IMR-90 (cell line): Measurements from ENCODE around the gene ZBTB46. TPM values are rescaled to one million over a fixed set of nuclear protein-coding genes. Genes with fewer than 3 reads are reported as not detected.

Experiments
- ATAC-seq: fragments of 200-7000 bp; cut with Tn5 transposase; 2 replicates; pipeline ENCODE4 v1.9.1; 2020; ENCODE audit warnings: low read depth, mild to moderate bottlenecking, moderate library complexity
- BruUV-seq: library from RNA; stranded (reverse); fragments of 400-500 nt; replicated peaks from 2 replicates; lab custom pipeline; 2021; lab: Mats Ljungman, UMichigan
- CTCF ChIA-PET: fragments of 300-600 bp; formaldehyde crosslinking; extraction: SDS; loops from one replicate; lab custom pipeline; 2021; ENCODE audit warnings: antibody characterized with exemption; lab: Yijun Ruan, JAX
- POLR2A ChIA-PET: fragments of 300-600 bp; sonication (Branson Sonifier 250); formaldehyde crosslinking; loops from one replicate; lab custom pipeline; 2022; ENCODE audit warnings: antibody characterized with exemption; ENCODE audit not compliant: unreplicated experiment; lab: Charles Lee
- DNase-seq: peaks from one replicate; pipeline ENCODE4 v3.0.0; 2013
- H2AFZ ChIP-seq: replicated peaks from 2 replicates; pipeline ENCODE3; 2013; ENCODE audit warnings: low read length, mild to moderate bottlenecking; ENCODE audit not compliant: poor library complexity
- H2AK5ac ChIP-seq: 2 replicates; pipeline ENCODE4 v1.6.1; 2013; ENCODE audit warnings: low read depth, low read length, inconsistent platforms
- H2AK9ac ChIP-seq: replicated peaks from 2 replicates; pipeline ENCODE3; 2013; ENCODE audit warnings: mild to moderate bottlenecking, low read depth, low read length, moderate library complexity; ENCODE audit not compliant: poor library complexity
- H2BK120ac ChIP-seq: 2 replicates; pipeline ENCODE4 v1.6.1; 2013; ENCODE audit warnings: low read depth, low read length, inconsistent platforms
- H2BK15ac ChIP-seq: 3 replicates; pipeline ENCODE4 v1.6.1; 2013; ENCODE audit warnings: low read depth, low read length, inconsistent platforms
- H2BK20ac ChIP-seq: 2 replicates; pipeline ENCODE4 v1.6.1; 2013; ENCODE audit warnings: low read depth, mild to moderate bottlenecking, inconsistent platforms, low read length, moderate library complexity
- H2BK5ac ChIP-seq: 2 replicates; pipeline ENCODE4 v1.6.1; 2013; ENCODE audit warnings: mild to moderate bottlenecking, low read depth, low read length, inconsistent platforms; ENCODE audit not compliant: poor library complexity, severe bottlenecking
- H3K14ac ChIP-seq: replicated peaks from 2 replicates; pipeline ENCODE4 v1.6.1; 2013; ENCODE audit warnings: low read depth, low read length, inconsistent platforms
- H3K18ac ChIP-seq: 2 replicates; pipeline ENCODE4 v1.6.1; 2013; ENCODE audit warnings: low read depth, low read length, control low read depth
- H3K23ac ChIP-seq: 2 replicates; pipeline ENCODE4 v1.6.1; 2013; ENCODE audit warnings: low read depth, low read length, inconsistent platforms
- H3K27ac ChIP-seq: 2 replicates; pipeline ENCODE4 v1.5.1; 2013; ENCODE audit warnings: mild to moderate bottlenecking, control low read depth, low read length; ENCODE audit not compliant: insufficient read depth
- H3K27me3 ChIP-seq: 2 replicates; pipeline ENCODE4 v1.6.1; 2013; ENCODE audit warnings: low read length; ENCODE audit not compliant: control insufficient read depth, insufficient read depth
- H3K36me3 ChIP-seq: 2 replicates; pipeline ENCODE4 v1.6.1; 2013; ENCODE audit warnings: low read length, mixed read lengths; ENCODE audit not compliant: control insufficient read depth, insufficient read depth
- H3K4ac ChIP-seq: 2 replicates; pipeline ENCODE4 v1.6.1; 2013; ENCODE audit warnings: low read depth, low read length, inconsistent platforms
- H3K4me1 ChIP-seq: 2 replicates; pipeline ENCODE4 v1.6.1; 2013; ENCODE audit warnings: low read length, mixed read lengths; ENCODE audit not compliant: control insufficient read depth, insufficient read depth
- H3K4me2 ChIP-seq: 2 replicates; pipeline ENCODE4 v1.6.1; 2013; ENCODE audit warnings: low read depth, mild to moderate bottlenecking, control low read depth, low read length, moderate library complexity
- H3K4me3 ChIP-seq: 2 replicates; pipeline ENCODE4 v1.5.1; 2013; ENCODE audit warnings: low read depth, mild to moderate bottlenecking, control low read depth, low read length, moderate library complexity; ENCODE audit not compliant: insufficient read depth
- H3K56ac ChIP-seq: 2 replicates; pipeline ENCODE4 v1.6.1; 2013; ENCODE audit warnings: low read length, inconsistent platforms; ENCODE audit not compliant: insufficient read depth; ENCODE audit errors: extremely low read depth
- H3K79me1 ChIP-seq, 2 experiments: 2 replicates each; pipeline ENCODE4 v1.6.1; 2013; ENCODE audit warnings: low read length in 2 of 2, inconsistent platforms in 1 of 2, low read depth in 1 of 2
- H3K9ac ChIP-seq: 2 replicates; pipeline ENCODE4 v1.6.1; 2013; ENCODE audit warnings: low read depth, low read length, control low read depth
- H3K9me1 ChIP-seq: 2 replicates; pipeline ENCODE4 v1.6.1; 2013; ENCODE audit warnings: low read length, inconsistent platforms; ENCODE audit not compliant: insufficient read depth
- H3K9me3 ChIP-seq: 2 replicates; pipeline ENCODE4 v1.6.1; 2013; ENCODE audit warnings: low read length; ENCODE audit not compliant: control insufficient read depth, insufficient read depth
- H4K20me1 ChIP-seq: 2 replicates; pipeline ENCODE4 v1.6.1; 2013; ENCODE audit warnings: low read length, inconsistent platforms; ENCODE audit not compliant: insufficient read depth
- H4K5ac ChIP-seq: 2 replicates; pipeline ENCODE4 v1.6.1; 2013; ENCODE audit warnings: mild to moderate bottlenecking, low read depth, low read length, control low read depth
- H4K8ac ChIP-seq, 2 experiments: 2 replicates each; pipeline ENCODE4 v1.6.1; 2013; ENCODE audit warnings: low read depth in 2 of 2, low read length in 2 of 2, control low read depth in 1 of 2, inconsistent platforms in 1 of 2
- H4K91ac ChIP-seq: 2 replicates; pipeline ENCODE4 v1.6.1; 2013; ENCODE audit warnings: low read depth, low read length, inconsistent platforms; ENCODE audit not compliant: insufficient read depth
- BHLHE40 ChIP-seq: fragments of 150-350 bp; IDR thresholded peaks from 2 replicates; pipeline ENCODE4 v1.6.1; 2016; ENCODE audit warnings: mild to moderate bottlenecking, low read depth, low read length
- CEBPB ChIP-seq: IDR thresholded peaks from 2 replicates; pipeline ENCODE4 v1.6.1; 2012; ENCODE audit warnings: low read depth, low read length, improper control_type of control experiment
- CHD1 ChIP-seq: IDR thresholded peaks from 2 replicates; pipeline ENCODE4 v1.6.1; 2012; ENCODE audit warnings: low read depth, low read length, improper control_type of control experiment
- ELK1 ChIP-seq: fragments of 150-350 bp; IDR thresholded peaks from 2 replicates; pipeline ENCODE4 v1.6.1; 2016; ENCODE audit warnings: low read depth, mild to moderate bottlenecking, low read length, moderate library complexity, borderline replicate concordance
- FOS ChIP-seq: fragments of 150-350 bp; IDR thresholded peaks from 2 replicates; pipeline ENCODE4 v1.6.1; 2016; ENCODE audit warnings: low read depth, low read length
- MAFK ChIP-seq: IDR thresholded peaks from 2 replicates; pipeline ENCODE4 v1.6.1; 2012; ENCODE audit warnings: low read depth, low read length, improper control_type of control experiment
- MAZ ChIP-seq: IDR thresholded peaks from 2 replicates; pipeline ENCODE4 v1.6.1; 2012; ENCODE audit warnings: low read depth, mild to moderate bottlenecking, low read length, improper control_type of control experiment, moderate library complexity, borderline replicate concordance
- MXI1 ChIP-seq: IDR thresholded peaks from 2 replicates; pipeline ENCODE4 v1.6.1; 2012; ENCODE audit warnings: low read depth, mild to moderate bottlenecking, low read length, moderate library complexity, borderline replicate concordance
- NFE2L2 ChIP-seq: fragments of 150-350 bp; IDR thresholded peaks from 2 replicates; pipeline ENCODE4 v1.6.1; 2016; ENCODE audit warnings: low read depth, mild to moderate bottlenecking, low read length
- POLR2A ChIP-seq: IDR thresholded peaks from 2 replicates; pipeline ENCODE4 v1.6.1; 2012; ENCODE audit warnings: mild to moderate bottlenecking, low read depth, low read length
- RAD21 ChIP-seq: IDR thresholded peaks from 2 replicates; pipeline ENCODE4 v1.6.1; 2012; ENCODE audit warnings: low read length, improper control_type of control experiment
- RCOR1 ChIP-seq: IDR thresholded peaks from 2 replicates; pipeline ENCODE4 v1.6.1; 2012; ENCODE audit warnings: mild to moderate bottlenecking, low read length, improper control_type of control experiment; ENCODE audit not compliant: insufficient replicate concordance
- RFX5 ChIP-seq: IDR thresholded peaks from 2 replicates; pipeline ENCODE4 v1.8.0; 2012; ENCODE audit warnings: low read depth, mild to moderate bottlenecking, low read length, moderate library complexity
- SMC3 ChIP-seq: fragments of 150-350 bp; IDR thresholded peaks from 2 replicates; pipeline ENCODE4 v1.6.1; 2016; ENCODE audit warnings: low read depth, mild to moderate bottlenecking, antibody characterized with exemption, low read length, moderate library complexity
- USF2 ChIP-seq: fragments of 150-350 bp; IDR thresholded peaks from 2 replicates; pipeline ENCODE4 v1.6.1; 2017; ENCODE audit warnings: mild to moderate bottlenecking, antibody characterized with exemption, low read length, low read depth
- WGBS, 2 experiments: methylation state at CpG; one replicate each; pipeline versions ENCODE4 v1.1.5 to v1.1.7; 2013; ENCODE audit warnings: missing lambda C conversion rate in 2 of 2; ENCODE audit not compliant: insufficient read length in 1 of 2; ENCODE audit errors: extremely low coverage in 2 of 2; 5-methylcytosine and 5-hydroxymethylcytosine counted together
- dilution Hi-C: fragments of 300-500 bp; cut with HindIII; formaldehyde crosslinking; loops from one replicate; pipeline ENCODE4 v1.14.3; 2018; ENCODE audit warnings: low sequenced_read_pairs; ENCODE audit not compliant: unreplicated experiment
- in situ Hi-C: fragments of 300-500 bp; cut with MboI; formaldehyde crosslinking; loops from 3 replicates; pipeline ENCODE4 v1.14.3; 2019; ENCODE audit warnings: low sequenced_read_pairs, inconsistent platforms, mixed read lengths
- intact Hi-C: fragments of 100-400 bp; cut with micrococcal nuclease; formaldehyde crosslinking; loops from 2 replicates; pipeline ENCODE4 v1.10.0; 2022
- polyA plus RNA-seq, 3 experiments: library from polyadenylated mRNA; depleted of rRNA; stranded (reverse); fragments of >200 nt; gene quantifications; 2 replicates each; pipeline ENCODE4 v1.2.3, GENCODE V29; 2012; ENCODE audit warnings: low replicate concordance in 1 of 3
- total RNA-seq: library from RNA; depleted of rRNA; stranded (reverse); fragments of >200 nt; gene quantifications from 2 replicates; pipeline ENCODE4 v1.2.3, GENCODE V29; 2012
- TF ChIP-seq, protein P1 (sequence below): conservative IDR thresholded peaks from 2 replicates; pipeline ENCODE4 v1.5.1; 2012; ENCODE audit warnings: mild to moderate bottlenecking, low read depth, low read length, improper control_type of control experiment

The ZBTB46 gene
- total and polyA plus RNA-seq, 2 of the 4 experiments (the other 2 are of a cell fraction), result 4.2 to 14.9 TPM

- Histone ChIP-seq H2BK120ac (no peak overlapping the region), H2BK15ac (no peak overlapping the region), H3K4me3 (no peak overlapping the region), H4K20me1 (peaks cover 20% of the 10 kb centered on the region; the same call in 1 of the 2 replicates), H3K14ac (no peak overlapping the region), H2AK9ac (no peak overlapping the region), H2BK5ac (no peak overlapping the region), H2BK20ac (no peak overlapping the region), H2AK5ac (no peak overlapping the region), H3K27me3 (no peaks in the 10 kb centered on the region), H3K4ac (no peak overlapping the region), H3K9me3 (no peaks in the 10 kb centered on the region), H3K27ac (no peak overlapping the region), H4K5ac (no peak overlapping the region), H3K9me1 (no peaks in the 10 kb centered on the region), H4K8ac (no peak overlapping the region), H3K4me1 (no peaks in the 10 kb centered on the region; the same call in 1 of the 2 replicates), H4K91ac (no peak overlapping the region), H3K56ac (no peak overlapping the region), H3K18ac (no peak overlapping the region), H3K36me3 (peaks cover 18% of the 10 kb centered on the region), H3K23ac (no peak overlapping the region), H2AFZ (peak overlapping the region; percentile 0), H3K79me1 (peaks cover 6 to 47% of the 10 kb centered on the region in 2 experiments), H3K4me2 (no peak overlapping the region), H3K9ac (no peak overlapping the region)
- no TSS peak for BruUV-seq
- 96% methylated on average over 33 of the region's 37 CpGs; no CpG with 5 or more reads in 1 of the 2 experiments for WGBS, 2 experiments
- in situ Hi-C loops (no loop called here), intact Hi-C loops (no loop called here), dilution Hi-C loops (no loop called here)
- ChIA-PET POLR2A (no interaction called here), CTCF (no interaction called here)
- ATAC-seq (no peak), DNase-seq (no peak)
- TF ChIP-seq, protein P1, sequence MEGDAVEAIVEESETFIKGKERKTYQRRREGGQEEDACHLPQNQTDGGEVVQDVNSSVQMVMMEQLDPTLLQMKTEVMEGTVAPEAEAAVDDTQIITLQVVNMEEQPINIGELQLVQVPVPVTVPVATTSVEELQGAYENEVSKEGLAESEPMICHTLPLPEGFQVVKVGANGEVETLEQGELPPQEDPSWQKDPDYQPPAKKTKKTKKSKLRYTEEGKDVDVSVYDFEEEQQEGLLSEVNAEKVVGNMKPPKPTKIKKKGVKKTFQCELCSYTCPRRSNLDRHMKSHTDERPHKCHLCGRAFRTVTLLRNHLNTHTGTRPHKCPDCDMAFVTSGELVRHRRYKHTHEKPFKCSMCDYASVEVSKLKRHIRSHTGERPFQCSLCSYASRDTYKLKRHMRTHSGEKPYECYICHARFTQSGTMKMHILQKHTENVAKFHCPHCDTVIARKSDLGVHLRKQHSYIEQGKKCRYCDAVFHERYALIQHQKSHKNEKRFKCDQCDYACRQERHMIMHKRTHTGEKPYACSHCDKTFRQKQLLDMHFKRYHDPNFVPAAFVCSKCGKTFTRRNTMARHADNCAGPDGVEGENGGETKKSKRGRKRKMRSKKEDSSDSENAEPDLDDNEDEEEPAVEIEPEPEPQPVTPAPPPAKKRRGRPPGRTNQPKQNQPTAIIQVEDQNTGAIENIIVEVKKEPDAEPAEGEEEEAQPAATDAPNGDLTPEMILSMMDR, result no peak
- TF ChIP-seq MAZ, result no peak
- no peak for TF ChIP-seq RFX5
- no peak for TF ChIP-seq ELK1
- TF ChIP-seq CEBPB, result no peak
- TF ChIP-seq SMC3, result no peak
- no peak for TF ChIP-seq USF2
- TF ChIP-seq MXI1, result no peak
- TF ChIP-seq BHLHE40, result no peak
- no peak for TF ChIP-seq RCOR1
- TF ChIP-seq NFE2L2, result no peak
- no peak for TF ChIP-seq MAFK
- no peak for TF ChIP-seq FOS
- no peak for TF ChIP-seq CHD1
- no peak for TF ChIP-seq POLR2A
- no peak for TF ChIP-seq RAD21
These were observed 40.4 kb downstream of the ZBTB46 start for GRCh38 chr20:63790572-63791168.
